Measurements from ENCODE around the gene TNIK.
"Not testable (repeated sequence)": the region's sequence is repeated elsewhere in the genome, so short reads cannot be mapped to it uniquely, and the experiment has no call there.

The TNIK gene

DNA sequence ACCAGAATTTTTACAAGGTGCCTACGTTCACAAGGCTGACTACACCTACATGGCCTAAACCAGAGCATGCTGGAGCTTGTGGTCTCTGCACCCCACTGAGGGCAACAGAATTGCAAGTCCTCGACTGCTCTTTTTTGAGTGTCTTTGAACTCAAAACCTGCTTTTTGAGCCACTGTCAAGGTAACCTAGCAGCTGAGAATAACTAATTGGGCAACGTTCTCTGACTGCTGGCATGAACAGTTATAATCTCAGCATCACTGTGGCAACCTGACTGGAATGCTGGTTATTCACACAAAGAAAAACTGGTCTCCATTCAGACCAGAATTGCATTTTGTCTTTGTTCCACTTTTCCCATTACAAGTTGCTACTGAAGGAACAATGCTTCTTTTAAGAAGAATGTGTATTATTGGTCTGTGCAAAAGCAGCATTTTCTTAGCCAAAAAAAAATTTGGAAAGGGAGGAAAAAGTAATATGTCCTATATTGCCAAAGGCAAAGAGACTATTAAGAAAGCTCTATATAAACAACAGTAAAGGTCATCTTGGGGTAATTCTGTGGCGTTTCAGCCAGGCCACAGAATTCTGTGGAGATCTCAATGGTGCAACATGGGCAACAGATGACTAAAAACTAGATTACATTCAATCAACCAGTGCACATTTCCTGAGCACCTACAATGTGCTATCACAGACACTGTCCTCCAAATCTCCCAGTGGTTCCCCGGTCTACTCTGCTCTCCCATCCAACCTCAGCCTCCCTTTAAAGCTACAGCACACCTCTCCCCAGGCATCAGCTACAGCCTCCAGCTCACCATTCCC, 76.8 kb downstream of the TNIK start:
- no peak for DNase-seq (ENCODE audit: low spot score)

DNA sequence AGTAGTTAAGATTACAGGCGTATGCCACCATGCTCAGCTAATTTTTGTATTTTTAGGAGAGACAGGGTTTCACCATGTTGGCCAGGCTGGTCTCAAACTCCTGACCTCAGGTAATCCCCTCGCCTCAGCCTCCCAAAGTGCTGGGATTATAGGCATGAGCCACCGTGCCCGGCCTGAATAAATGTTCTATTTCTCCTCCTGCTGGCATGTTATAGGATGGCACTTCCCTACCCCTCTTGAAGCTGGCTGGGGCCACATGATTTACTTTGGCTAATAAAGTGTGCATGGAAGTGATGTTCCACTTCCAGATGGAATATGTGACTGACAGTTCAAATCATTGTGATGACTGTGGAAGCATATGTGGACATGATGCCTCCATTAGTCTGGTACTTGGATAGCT, 77.9 kb downstream of the TNIK start:
- not testable (repeated sequence) for DNase-seq (ENCODE audit: low spot score)

- no peak for DNase-seq (ENCODE audit: low spot score)
Measured at GRCh38 chr3:171380711-171381425, 79.3 kb downstream of the TNIK start.

GRCh38 chr3:171379961-171380483, 80.2 kb downstream of the TNIK start:
- no peak for DNase-seq (ENCODE audit: low spot score)

GRCh38 chr3:171379281-171379680, 80.9 kb downstream of the TNIK start:
- no peak for DNase-seq (ENCODE audit: low spot score)

- no peak for DNase-seq (ENCODE audit: low spot score)
Measured at GRCh38 chr3:171378586-171378985, 81.6 kb downstream of the TNIK start.

DNA sequence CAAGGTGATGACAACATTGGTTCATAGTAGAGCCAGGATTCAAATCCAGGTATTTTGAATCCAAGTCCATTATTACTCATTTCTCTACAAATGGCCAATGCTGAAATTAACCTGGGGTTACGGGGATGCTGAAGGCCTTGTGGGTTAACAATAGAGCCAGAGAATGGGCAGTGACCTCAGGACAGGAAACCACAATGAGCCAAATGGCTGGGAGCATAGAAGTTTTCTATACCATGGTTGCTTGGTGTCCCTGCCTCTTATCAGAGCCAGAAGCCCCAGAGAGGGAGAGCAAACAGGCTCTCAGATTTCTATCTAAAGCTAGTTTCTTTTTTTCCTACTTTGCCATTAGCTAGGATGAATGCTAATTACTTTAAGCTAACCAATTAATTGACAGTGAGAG, 82.3 kb downstream of the TNIK start:
- DNase-seq (ENCODE audit: low spot score): no peak

DNA sequence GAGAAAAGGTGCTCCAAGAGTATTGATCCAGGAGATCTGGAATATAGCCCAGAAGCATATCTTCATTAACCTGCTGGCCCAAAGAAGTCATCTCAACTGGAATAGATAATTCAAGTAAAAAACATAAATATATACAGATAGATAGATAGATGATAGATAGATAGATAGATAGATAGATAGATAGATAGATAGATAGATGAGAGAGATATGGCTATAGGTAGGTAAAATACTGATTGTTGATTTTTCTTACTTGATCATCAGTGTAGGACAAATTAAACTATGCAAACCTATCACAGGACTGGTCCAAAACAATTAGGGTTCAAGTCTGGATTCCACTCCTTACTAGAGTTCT, 83.6 kb downstream of the TNIK start:
- DNase-seq (ENCODE audit: low spot score): no peak

DNA sequence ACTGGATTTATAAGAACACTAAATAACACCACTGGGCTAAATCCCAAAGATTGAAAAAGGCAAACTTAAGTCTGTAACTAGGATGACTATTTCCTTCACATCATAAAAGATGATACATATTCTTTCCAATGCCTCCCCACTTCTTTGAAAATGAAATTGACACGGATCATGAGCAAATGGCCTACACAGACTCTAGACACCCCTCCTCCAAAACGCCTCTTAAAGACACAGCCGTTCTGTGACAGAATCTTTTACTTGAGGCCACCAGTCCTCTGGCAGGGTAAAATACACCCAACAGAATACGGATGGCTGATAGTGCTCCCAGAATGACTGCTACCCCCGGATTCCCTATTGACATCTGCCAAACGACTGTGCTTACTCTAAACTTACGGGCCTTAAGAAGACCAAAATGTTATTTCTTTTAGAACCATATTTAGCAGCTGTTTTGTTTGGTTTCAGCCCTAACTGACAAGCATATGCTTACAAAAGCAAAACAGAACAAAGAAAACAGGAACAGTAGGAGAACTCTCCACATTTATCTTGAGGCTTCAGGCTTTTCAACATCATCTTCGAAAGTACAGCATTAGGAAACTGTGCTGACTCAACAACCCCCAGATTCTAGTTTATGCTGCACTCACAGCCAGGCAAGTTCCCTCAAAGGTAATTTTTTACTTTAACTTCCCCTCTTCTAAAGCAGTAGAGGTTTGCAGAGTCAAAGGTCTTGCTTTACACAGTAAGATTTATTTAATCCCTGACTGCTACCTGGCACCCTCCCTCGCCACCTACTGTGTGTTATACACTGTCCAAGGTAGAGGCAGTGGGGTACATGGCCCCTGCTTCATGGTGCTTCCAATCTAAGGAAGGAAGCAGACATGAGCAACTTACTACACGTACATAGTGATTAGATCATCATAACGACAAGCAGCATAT, 84.3 kb downstream of the TNIK start:
- DNase-seq (ENCODE audit: low spot score): no peak

DNA sequence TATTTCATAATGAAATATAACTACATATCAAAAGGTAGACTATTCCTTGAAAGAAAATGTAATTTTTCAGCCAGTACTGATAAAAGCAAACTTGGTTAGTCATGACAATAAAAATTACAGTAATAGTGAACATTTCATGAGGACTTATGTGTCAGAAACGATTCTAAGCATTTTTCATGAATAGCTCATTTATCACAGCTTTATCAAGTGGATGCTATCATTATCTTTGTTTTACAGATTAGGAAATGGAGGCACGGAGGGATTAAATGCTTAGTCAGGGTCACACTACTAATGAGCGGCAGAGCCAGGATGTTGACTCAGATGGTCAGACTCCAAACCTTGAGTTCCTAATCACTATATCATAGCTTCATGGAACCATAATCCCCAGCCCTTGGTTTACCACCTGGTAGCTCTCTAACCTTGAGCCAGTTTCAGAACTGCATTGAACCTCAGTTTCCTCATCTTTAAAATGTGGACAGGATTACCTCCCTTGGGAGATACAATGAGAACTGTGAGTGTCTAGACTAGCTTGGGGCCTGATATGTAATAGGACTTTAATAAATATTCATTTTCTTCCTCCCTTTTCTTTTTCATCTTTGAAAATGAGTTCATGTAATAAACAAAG, 85.4 kb downstream of the TNIK start:
- no peak for DNase-seq (ENCODE audit: low spot score)

GRCh38 chr3:171374260-171374659, 85.9 kb downstream of the TNIK start:
- DNase-seq (ENCODE audit: low spot score): no peak

DNA sequence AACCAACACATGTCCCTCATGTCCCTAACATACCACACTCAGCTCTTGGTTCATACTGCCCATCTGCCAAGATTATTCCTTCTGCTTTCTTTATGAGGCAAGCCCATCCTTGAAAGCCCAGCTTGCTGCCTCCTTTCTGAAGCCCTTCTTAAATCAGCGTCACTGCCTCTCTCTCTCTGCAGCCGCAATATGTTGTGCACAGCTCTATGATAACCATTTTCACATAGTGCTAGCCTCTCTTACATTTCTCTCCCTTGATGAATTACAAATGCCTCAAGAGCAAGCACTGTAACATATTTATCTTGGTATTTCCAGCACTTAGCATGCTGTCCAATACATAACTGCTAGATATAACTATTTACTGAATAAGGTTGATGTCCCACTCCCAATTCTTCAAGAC, 86.5 kb downstream of the TNIK start:
- no peak for DNase-seq (ENCODE audit: low spot score)

GRCh38 chr3:171372694-171373093, 87.5 kb downstream of the TNIK start:
- no peak for DNase-seq (ENCODE audit: low spot score)

DNA sequence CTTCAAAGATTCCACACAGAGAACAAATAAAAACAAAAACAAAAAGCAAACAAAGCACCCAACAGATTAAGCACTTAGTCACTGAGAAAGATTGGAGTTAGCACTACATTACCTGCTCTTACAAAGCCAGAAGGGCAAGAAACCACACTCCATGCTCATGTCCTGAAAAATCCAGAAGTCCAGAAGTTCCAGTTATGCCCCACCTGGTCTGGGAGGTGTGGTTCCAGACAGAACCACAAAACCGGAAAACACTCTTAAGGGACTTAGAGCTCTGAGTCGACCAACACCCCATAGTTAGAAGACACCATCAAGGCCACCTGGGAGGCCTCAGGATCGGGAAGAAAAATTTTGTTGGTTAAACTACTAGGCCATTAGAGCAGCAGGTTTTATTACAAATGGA, 88.9 kb downstream of the TNIK start:
- no peak for DNase-seq (ENCODE audit: low spot score)

GRCh38 chr3:171369156-171369555, 91.0 kb downstream of the TNIK start:
- DNase-seq (ENCODE audit: low spot score): no peak

GRCh38 chr3:171366738-171367137, 93.5 kb downstream of the TNIK start:
- DNase-seq (ENCODE audit: low spot score): not testable (repeated sequence)

DNA sequence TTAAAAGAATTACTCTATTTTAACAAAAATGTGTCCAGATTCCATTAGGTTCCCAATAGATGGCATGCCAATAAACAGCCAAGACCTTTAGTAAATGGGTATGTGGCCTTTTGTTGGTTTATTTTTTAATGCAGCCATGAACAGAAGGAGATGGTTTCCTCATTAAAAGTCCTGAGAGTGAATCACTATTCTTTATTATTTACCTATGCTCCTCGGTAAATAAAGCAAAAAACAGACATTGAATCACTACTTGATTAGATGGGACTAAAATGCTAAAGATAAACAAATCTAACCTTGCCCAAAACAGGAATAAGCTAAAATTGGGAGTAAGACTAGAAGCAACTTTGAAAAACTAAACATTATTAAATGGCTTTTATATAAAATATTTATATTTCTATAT, 94.2 kb downstream of the TNIK start:
- no peak for DNase-seq (ENCODE audit: low spot score)

DNA sequence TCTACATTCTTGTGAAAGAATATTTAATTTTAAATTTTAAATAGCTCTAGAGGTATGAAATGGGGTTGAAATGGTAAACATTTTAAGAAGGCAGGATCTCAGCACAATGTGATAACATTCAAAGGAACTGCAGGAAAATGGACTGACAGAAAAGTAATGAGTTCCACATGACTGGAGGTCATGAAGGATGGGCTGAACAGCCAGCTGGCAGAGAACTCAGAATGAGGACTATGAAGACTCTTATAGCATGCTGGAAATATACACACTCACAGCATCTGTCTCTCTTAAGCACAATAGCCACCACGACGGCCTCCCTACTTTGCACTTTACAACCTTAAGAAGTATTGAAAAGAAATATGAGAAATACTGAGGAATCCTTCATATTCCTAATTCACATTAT, 94.7 kb downstream of the TNIK start:
- DNase-seq (ENCODE audit: low spot score): no peak

- DNase-seq (ENCODE audit: low spot score): no peak
Measured at GRCh38 chr3:171364500-171364899, 95.7 kb downstream of the TNIK start.

GRCh38 chr3:171363202-171363601, 97.0 kb downstream of the TNIK start:
- DNase-seq (ENCODE audit: low spot score): no peak

- no peak for DNase-seq (ENCODE audit: low spot score)
Measured at GRCh38 chr3:171362575-171362974, 97.6 kb downstream of the TNIK start.

- DNase-seq (ENCODE audit: low spot score): no peak
Measured at GRCh38 chr3:171358881-171359198, 101.4 kb downstream of the TNIK start.
